Erythroblast (primary cell): ENCODE results near the gene TYSND1.

Experiments used
- GATA1 ChIP-seq: IDR thresholded peaks from 2 replicates; pipeline ENCODE4 v1.6.1; 2011; ENCODE audit warnings: low read depth, mild to moderate bottlenecking, control low read depth, low read length, moderate library complexity
- POLR2A ChIP-seq: IDR thresholded peaks from 2 replicates; pipeline ENCODE4 v1.6.1; 2011; ENCODE audit warnings: mild to moderate bottlenecking, low read length

DNA sequence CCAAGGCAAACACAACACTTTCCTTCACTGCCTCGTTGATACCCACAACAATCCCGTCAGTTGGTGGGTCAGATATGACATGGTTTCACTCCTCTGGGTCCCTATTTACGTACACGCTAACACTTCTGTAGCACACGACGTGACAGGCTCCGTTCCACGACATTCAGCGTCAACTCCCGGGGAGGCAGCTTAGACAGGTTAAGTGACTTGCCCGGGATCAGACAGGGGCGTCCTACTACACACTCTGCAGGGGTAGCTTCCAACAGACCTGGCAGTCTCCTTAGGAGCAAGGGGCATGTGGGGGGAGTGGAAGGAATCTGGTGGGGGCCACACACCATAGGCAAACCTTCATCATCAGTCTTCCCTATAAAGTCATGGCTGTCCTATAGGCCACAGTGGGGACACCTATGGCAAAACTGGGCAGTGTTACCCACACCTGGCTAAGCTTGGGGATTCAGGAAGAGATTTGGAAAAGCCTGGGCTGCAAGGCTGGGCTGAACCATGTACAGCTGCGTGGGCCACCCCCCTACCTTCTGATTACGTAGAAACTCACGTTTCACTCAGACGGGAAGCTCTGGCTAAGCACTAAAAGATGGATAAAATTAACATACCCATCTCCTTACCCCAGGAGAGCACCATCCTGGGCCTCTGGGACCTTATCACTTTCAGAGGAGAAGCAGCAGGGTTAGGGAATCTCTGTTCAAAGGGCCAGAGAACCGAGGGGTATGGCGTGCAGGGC is 2.0 kb downstream of the TYSND1 start:
- TF ChIP-seq POLR2A (no peak), GATA1 (no peak)
